ENCODE data around the gene TMEM184B.

Gene TMEM184B

DNA sequence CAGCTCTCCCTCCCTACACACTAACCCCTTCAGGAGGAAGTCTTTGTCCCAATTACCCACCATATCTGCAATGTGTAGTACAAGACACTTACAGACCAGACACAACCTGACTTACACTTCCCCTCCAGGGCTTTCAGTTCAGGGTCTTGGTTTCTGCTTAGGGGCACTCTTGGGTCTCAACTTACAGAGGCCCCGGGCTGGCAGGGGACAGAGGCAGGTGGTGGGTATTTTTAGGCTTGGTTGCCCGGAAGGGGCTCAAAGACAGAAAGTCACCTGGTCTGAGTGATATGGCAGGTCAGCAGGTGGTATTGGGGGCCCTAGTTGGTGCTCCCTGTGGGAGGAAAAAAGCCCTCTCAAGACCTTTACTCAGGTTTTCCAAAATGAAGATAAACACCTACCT is 3.4 kb upstream of the TMEM184B start:
- no peak for ATAC-seq

GRCh38 chr22:38273135-38273826 is 471 bp upstream of the TMEM184B start:
- ATAC-seq: no peak

DNA sequence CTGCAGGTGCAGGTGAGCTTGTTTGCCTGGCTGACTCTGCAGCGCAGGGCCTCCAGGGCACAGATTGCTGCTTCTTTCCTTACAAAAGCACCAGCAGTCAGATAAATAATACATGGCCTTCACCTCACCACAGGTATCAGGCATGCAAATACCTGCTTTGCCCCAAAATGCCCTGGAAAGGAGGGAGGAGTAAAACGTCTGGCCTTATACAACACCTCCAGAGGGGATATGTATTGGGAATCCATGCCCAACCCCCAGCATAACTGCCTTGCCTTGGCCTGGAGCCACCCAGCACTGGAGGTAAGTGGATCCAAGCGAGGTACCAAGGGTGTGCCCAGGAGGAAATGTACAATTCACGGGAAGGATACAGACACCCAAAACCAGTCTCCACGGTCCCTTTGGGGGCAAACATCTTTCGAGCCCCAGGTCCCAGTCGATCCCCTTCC is 860 bp downstream of the TMEM184B start:
- ATAC-seq: peak in 1 of 2 donors; percentile 4

DNA sequence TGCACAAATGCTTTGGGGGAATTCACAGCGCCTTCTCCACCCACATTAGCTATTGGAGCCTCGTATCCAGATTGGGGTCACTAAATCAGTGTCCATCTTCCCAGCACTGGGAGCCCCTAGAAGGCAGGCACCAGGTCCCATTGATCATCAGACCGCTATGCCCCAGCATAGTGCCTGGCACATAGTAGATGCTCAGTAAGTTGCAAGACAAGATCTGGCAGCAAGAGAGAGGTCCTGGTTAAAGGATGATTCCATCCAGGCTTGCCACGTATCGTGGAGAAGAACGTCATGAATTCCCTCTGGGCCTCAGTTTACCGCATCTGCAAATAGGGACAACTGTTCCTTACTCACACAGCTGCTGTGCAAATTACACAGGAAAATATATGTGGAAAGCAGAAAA is 1.7 kb downstream of the TMEM184B start:
- no peak for ATAC-seq

GRCh38 chr22:38270091-38270992 is 2.5 kb downstream of the TMEM184B start:
- no peak for ATAC-seq

DNA sequence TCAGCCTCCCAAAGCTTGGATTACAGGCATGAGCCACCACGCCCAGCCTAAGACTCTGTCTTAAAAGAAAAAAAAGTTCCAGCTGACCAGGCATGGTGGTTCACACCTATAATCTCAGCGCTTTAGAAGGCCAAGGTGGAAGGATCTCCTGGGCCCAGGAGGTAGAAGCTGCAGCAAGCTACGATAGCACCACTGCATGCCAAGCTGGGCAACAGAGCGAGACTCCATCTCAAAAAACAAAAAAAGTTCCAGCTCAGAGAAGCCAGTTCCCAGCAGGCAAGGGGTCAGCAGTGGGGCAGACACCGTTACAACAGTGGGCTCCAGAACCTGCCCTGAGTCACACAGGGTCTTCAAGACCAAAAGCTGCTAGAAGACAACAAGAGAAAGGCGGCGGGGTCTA is 3.3 kb downstream of the TMEM184B start:
- no peak for ATAC-seq

DNA sequence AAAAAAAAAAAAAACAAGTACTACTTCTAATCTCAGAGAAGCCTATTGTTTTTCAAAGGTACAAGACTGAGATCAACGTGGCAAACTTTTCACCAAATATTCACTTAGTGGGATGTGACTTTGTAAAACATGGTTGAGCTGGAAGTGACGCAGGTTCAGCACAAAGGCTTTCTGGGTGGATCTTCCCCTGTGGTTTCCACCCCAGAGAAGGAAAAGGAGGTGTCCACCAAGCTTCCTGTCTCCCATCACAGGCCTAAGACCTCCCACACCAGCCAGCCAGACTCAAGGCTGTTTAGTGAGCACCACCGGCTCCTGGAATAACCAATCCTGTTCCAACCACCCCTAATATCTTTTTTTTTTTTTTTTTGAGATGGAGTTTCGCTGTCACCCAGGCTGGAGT is 5.7 kb downstream of the TMEM184B start:
- peak; percentile 62 to 64 for ATAC-seq

DNA sequence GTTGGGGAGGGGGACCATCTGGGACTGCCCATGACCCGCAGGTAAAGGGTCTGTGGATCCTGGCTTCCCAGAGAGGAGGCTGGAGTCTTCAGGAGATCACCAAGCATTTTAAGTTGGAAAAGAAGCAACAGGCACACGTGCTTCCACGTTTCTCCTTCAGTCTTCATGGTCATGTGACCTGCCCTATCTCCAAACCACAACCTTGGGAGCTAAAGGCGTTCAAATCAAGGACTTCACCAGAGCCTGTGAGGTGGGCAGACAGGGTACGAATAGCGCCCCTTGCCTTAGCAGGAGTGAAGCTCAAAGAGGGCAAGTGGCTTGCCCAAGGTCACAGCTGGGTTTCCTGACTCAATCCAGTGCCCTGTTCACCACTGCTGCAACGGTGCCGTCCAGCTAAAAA is 6.7 kb downstream of the TMEM184B start:
- no peak for ATAC-seq

- ATAC-seq: no peak
Measured at GRCh38 chr22:38264322-38264843, 8.4 kb downstream of the TMEM184B start.

DNA sequence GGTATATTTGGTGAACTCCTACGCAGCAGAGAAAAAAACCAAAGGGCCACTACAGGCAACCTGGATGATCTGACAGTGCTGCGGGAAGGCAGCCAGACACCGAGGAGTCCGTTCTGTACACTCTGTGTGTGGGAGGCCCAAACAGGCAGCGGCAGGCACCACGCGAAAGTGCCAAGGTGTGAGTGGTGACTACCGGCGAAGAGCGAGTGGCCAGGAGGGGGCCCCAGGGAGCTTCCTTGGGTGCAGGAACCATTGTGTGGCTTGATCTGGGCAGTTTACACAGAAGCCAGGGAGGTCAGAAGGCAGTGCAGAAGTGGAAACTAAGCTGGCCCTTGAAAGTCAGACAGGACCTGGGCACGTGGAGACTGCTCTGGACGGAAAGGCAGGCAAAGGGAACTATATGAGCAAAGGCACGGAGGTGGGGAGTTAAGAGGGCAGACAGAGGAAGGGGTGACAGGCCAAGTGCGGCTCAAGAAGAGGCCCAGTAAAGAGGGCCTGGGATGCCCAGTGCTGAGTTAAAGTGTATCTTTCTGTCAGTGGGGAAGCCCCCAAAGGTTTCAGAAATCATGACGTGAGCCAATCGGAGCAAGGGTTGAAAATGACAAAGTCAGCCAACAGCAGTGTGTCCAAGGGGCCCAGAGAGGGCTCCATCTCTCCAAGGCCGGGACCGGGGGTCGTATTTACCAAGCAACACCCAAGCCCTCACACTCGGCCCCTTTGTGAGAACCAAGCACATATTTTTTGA is 10.6 kb downstream of the TMEM184B start:
- ATAC-seq: peak; percentile 42 to 52

GRCh38 chr22:38260761-38261681 is 11.8 kb downstream of the TMEM184B start:
- peak in 1 of 2 donors; percentile 18 for ATAC-seq

DNA sequence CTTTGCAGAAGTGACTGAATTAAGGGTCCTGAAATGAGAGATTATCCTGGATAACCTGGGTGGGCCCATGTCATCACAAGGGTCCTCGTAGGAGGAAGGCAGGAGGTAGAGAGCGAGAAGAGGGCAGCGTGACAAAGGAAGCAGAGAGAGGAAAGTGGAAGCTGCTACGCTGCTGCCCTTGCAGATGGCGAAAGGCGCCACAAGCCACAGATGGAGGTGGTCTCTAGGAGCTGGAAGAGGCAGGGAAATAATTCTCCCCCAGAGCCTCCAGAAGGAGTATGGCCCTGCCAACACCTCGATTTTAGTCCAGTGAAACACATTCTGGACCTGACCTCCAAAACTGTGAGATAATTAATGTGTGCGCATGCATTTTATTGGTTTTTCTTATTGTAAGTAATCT is 13.4 kb downstream of the TMEM184B start:
- ATAC-seq: no peak

DNA sequence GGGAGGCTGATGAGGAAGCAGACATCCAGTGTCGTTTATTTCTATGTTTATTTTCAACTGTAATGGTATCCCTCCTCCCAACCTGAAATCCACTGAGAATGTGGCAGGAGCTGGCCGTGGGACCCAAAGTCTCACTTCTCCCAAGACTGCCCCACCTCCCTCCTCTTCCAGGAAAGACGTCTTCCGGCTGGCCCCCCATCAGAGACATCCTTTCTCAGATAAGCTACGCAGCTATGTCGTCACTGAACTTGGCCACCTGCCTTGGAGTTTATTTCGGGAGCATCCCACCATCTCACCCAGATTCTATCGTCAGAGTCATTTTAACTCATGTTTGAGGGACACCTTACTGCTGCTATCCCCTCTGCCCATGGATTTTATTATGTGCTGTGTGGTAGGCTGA is 13.9 kb downstream of the TMEM184B start:
- ATAC-seq: no peak

GRCh38 chr22:38257650-38258250 is 15.1 kb downstream of the TMEM184B start:
- ATAC-seq: no peak

- ATAC-seq: no peak
Measured at GRCh38 chr22:38257181-38257580, 15.6 kb downstream of the TMEM184B start.

GRCh38 chr22:38255697-38256096 is 17.1 kb downstream of the TMEM184B start:
- no peak for ATAC-seq

DNA sequence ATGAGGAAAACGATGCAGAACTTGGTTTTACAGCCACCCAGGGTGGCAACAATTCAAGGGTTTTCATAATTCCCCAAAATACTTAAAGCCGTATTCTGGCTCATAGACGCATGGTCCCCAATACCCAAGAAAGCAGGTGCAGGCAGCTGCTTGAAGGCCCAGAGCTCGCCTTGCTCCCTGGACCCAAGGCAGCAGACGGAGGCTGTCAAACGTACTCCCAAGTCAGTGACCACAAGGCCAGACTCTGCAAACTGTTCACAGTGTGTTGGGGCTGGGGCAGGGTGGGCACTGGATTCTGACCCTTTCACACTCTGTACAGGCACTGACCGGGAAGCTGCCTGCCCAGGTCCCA is 21.5 kb downstream of the TMEM184B start:
- no peak for ATAC-seq

DNA sequence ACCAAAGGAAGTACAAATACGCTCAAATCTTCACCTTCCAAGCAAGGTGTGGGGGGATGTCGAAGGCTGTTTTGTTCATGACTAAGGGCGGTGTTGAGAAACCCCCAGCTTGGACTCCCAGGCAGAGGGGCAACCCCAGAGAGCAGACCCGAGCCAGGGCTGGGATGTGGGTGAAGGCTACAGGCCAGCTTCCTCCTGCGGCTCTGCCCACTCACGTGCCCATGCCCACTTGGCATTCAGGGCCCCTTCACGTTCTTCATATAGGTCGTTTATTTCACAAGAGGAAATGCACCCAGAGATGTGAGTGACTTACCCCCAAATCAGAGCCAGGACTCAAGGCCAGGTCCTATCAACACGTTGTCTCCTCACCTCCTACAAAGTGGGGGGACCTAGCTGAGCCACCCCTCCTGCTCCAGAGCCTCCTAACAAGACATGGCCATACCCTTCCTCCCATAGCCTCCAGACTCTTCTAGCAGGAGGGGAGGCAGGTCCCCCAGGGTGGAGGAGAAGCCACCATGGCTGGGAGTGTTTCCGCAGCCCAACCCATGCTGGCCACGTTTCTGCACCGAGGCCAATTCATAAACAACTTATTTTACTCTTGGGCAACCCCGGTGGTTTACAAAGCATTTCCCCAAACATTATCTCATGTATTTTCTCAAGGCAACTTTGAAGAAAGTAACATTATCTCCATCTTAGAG is 22.0 kb downstream of the TMEM184B start:
- ATAC-seq: no peak

DNA sequence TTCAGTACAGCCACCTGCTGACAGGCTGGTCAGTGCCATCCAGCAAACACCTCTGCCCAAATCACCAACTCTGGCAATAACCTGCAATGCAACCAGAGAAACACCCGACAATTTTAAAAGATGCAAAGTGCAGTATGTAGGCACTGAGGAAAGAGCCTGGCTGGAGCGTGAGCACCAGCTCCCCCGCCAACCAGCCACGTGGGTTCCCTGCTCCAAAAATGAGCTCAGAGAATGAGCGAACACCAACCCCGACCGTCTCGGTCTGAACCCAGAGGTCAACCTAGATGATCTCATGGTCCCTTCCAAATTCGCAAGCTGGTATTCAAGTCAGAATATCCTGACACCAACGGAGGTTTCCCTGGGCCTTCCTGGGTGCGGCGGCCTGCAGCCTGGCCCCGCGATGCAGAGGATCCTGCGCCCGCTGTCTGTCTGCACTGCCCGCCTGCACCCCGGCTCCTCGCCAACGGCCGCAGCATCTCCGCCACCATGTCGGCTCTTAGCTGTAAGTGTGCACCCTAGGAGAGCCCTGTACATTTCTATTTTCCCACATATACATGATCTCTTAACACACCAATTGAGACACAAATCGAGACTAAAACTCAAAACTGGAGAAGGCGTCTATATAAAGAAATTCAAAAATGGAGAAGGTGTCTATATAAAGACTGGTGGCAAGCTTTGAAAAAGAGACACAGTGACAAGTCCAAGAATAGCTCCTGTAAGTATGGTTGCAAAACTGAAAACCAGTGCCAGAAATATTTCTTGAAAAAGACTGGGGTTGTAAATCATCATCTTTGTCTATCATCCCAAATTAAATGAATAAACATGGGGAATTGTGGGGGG is 22.8 kb downstream of the TMEM184B start:
- ATAC-seq: no peak

DNA sequence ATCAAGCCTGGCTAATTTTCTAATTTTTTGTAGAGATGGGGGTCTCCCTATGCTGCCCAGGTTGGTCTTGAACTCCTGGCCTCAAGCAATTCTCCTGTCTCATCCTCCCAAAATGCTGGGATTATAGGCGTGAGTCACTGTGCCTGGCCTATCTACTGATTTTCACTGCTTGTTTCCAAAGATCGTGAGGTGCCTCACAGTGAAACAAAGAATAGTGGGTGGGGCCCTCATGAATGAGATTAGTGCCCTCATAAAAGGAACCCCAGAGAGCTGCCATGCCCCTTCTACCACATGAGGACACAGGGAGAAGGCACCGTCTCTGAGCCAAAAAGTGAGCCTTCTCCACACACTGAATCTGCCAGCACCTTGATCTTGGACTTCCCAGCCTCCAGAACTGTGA is 23.5 kb downstream of the TMEM184B start:
- no peak for ATAC-seq
